Stimulated activated CD4-positive, alpha-beta T cell treated with anti-CD3 and anti-CD28 coated beads, TNF-alpha, amount 100 ng/mL, for 1 hour (primary cell): ENCODE results near the gene DLGAP3.

Experiments
- DNase-seq, 3 donors: peaks; one replicate each; pipeline ENCODE4 v3.0.0-alpha.2; 2020; ENCODE audit warnings: low read depth in 3 of 3, low spot score in 1 of 3

The DLGAP3 gene

DNA sequence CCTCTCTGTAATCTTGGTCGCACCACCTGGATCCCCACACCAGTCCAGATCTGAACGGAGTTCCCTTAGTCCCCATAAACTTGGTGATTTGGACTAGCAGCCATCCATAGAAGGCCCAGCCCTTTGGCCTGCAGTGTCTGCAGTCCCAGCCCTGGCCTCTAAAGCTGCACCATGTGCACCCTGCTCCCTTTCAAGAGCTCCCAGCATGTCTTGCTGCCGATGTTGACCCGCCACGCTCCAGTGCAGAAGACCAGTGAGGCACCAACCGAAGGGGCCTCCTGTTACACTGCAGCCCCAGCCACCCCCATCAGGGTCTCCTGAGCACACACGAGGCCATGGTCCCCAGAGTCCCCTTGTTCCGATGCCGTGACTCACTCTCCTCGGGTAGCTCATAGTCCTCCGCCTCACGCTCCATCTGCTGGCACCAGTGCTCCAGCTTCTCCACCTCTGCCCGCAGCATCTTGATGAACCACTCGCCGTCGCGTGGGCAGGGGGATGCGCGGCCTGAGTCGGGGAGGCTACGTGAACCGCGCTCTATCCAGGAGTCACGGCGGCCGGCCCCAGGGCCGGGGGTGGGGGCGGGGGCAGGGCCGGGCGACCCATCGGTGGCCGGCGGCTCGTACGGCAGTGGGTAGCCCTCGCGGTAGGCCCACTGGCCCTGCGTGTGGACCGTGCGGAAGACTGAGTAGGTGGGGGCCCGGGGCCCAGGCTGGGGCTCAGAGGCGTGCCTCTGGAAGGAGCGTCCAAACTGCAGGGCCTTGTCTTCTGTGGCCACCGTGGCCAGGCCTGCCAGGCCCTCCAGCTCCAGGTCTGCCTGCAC, 61.0 kb downstream of the DLGAP3 start:
- no peak for DNase-seq

DNA sequence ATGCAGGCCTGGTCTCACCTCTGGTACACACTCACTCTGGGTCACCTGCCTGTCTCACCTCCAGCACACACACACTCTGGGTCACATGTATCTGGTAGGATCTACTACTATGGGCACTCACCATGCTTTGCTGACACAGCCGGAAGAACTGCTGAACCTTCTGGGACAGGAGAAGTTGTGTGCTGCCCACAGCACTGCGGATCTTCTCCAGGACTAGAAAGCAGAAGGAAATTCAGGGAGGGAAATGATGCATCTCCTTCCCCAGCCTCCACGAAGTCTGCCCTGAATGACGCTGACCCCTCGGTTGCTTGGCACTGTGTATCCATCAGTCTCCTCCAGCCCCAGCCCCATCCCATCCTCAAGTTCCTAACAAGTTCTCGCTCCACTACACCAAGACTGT, 62.0 kb downstream of the DLGAP3 start:
- DNase-seq, result no peak

DNA sequence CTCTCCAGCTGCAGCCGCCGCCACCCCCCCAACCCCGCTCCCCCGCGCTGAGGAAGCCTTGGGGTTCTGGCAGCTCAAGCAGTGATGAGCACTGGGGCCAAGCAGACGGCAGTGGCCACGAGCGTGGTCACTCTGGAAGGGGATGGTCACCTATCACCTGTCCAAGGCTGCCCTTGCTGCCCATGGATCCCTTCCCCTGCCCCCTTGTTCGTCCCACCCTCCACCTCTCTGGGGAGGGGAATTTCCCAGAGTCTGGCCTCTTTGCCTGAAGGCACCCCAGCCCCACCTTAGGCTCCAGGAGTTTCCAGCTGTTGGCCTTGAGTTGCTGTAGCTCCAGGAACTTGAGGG, 62.7 kb downstream of the DLGAP3 start:
- DNase-seq, result no peak

DNA sequence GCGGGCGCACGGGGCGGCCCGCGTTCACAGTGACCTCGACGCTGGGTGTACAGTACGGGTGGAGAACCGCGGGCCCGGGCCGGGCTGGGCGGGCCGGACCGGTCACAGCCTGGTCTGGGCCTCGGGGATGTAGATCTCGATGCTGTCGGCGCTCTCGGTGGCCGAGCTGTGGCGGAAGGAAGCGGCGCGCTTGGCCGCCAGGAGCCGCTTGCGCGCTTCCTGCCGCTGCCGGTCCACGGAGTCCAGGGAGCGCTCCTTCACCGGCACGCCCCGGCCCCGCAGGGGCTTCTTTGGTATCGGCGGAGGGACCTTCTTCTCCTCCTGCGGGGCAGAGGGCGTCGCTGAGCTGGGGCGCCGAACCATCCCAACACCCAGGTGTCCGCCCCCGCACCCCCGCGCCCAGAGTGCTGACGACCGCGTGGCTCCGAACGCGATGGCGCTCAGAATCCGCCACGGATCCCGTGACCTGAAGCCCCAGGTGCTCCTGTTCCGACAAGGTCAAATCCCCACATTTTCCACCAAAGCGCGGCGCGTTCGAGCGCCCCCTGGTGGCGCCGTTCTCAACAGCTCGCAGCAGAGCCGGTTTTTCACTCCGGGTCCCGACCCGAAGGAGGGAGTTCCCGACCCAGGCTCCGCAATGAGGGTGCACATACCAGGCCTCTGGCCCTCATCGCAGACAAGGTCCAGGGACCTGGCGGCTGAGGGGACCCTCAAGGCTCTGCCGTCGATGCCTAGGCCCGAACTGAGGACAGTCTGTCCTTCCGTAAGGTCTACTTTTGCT, 63.3 kb downstream of the DLGAP3 start:
- peak; percentile 87 to 98 (median 90) for DNase-seq

DNA sequence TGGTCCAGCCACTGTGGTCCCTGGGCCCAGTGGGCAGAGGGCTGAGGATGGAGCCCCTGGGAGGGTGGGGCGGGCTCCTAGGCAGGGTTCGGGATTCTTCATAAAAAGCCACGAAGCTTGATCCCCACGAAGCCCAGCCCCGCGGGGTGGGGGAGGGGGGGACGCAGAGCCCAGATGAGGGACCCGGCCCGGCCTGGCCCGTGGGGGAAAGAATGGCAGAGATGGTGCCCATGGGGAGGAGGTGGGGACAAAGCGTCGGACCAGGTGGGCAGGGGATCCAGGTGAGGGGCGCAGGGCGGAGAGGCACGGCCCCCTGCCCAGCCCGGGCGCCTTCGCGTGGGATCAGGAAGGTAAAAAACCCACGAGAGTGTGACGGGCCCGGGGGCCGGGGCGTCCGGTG, 63.9 kb downstream of the DLGAP3 start:
- DNase-seq, result no peak

DNA sequence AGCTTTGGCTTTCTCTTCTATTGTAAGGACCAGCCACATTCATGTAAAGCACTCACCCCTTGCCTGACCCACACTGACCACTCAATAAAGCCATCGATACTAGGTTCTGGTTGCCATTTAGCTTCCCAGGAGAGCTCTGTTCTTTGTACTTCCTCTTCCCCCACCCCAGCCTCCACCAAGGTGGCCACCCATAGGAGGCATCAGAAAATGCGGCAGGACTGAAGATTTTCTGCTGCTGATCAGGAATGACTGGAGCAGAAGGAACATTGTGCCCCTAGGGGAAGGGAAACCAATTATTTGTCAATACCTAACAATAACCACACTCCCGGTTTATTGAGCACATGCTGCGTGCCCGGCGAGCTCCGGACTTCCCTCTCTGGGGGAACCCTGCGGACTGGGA, 64.7 kb downstream of the DLGAP3 start:
- no peak for DNase-seq

DNA sequence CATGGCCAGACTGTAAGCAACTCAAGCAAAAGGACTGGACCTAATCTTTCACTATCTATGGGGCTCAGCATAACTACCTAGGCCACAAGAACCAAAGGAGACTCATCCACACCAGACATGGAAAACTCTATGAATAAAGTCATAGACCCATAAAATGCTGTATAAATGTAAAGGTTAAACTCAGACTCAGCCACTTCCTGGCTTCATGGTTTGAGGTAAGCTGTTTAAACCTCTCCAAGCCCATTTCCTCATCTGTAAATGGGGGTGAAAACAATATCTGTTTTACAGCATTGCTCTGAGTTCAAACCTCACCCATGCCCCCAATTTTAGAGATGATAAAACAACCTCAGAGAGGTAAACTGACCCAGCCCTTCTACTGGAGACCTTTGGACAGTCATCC, 65.9 kb downstream of the DLGAP3 start:
- DNase-seq, result no peak

DNA sequence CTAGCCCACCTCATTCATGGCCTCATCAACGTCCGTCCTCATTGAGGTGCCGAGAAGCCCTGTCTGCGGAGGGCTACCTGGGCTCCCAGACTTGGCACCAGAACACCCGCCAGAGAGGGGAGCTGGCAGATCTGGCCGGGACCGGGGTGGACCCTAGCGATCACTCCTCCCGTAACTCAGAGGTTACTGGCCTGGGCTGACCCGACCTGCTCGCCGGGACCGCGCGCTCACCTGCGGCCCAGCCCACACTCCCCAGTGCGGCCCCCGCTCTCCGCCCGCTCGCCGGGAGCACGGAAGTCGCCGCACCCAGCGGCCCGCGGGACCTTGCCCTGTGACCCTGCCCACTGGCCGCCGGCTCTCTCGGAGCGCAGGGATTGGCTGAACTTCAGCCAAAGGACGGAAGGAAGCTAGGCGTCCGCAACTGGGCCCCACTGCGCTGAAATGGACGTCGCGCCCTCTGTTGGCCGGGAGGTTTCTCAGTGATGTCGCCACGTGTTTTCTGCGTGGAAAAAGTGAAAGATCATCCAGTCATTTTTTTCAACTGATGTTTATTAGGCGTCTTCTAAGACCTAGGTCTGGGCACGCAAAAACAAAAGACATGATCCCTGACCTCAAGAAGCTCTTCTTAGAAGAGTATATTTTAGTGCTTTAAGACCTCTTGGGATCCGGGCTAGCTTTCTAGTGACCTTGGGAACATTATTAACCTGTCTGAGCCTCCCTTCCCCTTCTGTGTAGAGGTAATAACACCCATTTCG, 69.8 kb downstream of the DLGAP3 start, which contains the start of gene SMIM12:
Gene SMIM12, minus strand, starts transcription at position 304 of the 755 bp plus-strand sequence. CDS start 3,772 bp downstream, outside the sequence.
- DNase-seq, result peak; percentile 72 to 87 (median 79)

DNA sequence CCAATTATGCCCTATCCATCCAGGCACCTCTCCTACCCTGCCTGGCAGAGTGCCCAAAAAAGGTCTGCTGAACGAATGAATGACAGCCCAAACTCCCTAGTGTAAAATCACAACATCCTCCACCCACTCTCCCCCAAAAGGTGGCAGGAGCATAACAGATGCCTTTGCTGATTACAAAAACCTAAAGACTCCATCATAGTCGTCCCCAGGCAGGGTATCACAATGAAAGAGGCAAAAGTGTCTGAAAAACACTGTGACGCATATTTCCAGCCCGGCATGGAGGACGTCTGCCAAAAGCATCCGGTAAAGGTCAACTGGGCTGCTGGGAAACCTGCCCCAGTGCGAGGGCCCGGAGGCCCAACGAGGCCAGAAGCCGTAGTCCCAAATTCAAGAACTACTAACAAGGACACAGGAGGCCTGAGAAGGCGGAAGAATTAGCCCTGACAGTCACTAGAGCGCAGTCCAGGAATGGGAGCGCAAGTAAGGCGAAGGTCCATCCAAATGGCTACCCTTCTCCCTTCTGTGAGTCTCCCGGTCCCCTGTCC, 70.5 kb downstream of the DLGAP3 start:
- DNase-seq, result no peak

DNA sequence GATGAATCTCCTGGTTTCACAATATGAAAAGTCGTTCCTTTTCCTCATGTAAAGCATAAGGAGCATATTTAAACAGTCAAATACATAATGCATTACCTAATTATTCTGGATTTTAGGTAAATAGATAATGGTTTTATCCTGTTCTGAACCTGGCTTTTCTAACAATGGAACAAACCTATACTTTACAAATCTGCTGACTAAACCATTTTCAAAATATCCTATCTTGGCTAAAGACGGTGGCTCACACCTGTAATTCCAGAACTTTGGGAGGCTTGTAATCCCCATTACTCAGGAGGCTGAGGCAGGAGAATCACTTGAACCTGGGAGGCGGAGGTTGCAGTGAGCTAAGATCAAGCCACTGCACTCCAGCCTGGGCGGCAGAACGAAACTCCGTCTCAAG, 72.8 kb downstream of the DLGAP3 start:
- no peak for DNase-seq

DNA sequence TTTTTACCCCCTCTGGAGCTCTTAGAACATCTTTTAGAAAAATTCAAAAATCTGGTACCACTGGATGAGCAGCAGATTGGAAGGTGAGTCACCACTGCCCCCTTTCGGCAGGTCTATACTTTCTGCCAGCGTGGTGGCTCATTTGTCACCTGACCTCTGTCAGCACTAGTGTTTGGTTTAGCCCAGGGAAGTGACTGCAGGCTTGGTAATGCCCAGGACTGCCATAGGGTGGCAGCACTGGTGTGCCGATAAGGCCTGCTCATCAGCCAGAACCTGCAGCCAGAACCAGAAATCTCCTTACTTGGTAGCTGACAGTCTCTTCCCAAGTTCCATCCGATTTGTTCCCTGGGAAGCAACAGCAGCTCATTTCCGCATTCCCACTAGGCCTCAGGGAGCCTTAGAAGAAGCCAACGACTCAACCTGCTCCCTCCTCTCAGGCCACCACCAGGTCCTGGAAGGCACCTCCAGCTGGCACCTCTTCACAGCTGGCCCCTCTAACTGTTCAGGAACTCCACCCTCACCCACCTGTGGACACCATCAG, 76.7 kb downstream of the DLGAP3 start:
- DNase-seq, result peak; percentile 72 to 81 (median 74)

DNA sequence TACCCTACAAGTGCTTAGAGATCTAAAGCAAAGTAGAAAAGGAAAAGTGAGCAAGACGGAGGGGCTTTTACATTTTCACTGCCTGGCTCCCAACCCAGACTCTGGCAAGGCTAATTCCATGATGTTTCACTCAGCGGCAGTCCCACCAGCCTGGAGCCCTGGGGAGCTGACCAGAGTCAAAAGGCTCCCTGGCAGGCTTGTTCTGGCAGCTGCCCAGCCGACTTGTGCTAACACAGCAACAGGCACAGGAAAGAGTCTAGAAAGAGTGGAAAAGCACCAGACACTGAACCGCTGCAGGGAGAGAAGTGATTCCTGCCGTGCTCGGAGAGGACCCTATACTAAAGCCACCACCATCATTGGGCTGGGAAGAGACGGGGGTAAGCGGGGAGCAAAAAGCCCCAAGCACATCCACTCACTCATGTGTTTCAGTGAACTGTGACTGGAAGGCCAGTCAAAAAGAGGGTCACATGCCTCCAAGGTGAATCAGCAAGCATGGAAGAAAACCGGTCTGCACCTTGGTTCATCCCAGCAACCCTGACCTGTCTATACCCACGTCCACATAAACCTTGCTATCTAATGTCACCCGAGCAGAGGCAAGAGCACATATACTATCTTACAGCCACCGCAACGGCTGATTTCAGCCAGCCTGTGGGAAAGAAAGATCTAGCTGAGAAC, 77.9 kb downstream of the DLGAP3 start:
- no peak for DNase-seq

DNA sequence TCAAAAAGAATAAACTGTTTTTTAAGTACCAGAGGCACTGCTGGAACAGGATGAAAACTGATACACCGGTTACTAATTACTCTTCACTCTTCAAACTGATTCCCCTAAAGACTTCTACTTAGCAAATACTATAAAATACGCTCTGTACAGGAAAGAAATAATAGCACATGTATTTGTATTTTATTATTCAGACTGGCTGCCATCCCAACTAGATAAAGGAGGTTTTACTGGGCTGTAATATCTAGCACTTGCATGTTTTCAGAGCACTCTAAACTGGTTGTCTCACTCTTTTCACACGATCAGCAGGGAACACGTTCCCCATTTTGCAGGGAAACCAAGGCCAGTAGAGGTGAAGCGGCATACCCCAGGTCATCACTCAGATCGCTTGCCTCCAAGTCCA, 79.1 kb downstream of the DLGAP3 start:
- no peak for DNase-seq

DNA sequence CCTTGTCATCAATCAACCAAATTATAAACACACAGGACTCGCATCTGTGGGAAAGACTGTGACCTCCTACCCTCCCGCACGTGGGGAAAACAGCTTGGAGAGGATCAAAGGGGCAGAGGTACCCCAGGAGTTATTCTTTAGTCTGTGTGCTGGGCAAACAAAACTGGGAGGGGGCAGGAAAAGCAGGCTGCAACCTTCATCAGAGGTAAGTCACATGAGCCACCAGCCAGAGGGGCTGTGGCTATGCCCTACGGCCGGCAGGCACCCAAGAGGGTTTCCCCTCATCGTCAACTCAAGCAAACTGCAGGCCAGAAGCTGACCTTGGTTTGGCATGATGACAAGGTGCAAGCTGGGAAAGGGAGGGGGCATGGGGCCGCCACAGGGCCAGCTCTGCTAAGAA, 82.4 kb downstream of the DLGAP3 start:
- no peak for DNase-seq

DNA sequence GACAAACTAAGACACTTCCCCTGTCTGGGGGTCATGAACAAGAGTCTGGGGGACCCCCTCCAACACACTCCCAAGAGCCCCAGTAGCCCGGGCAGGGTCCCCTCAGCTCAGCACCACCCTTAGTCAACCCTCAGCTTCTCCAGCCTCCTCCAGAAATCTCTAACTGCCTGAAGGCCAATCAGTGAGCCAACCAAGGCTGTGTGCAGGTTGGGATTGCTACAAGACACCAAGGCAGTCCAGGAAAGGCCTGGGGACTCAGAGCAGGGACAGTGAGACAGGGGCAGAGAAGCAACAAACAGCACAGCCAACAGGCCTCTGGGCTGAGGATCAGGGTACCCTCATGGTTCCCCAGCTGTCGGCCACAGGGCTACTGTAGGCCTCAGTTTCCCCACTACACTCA, 83.2 kb downstream of the DLGAP3 start:
- no peak for DNase-seq

DNA sequence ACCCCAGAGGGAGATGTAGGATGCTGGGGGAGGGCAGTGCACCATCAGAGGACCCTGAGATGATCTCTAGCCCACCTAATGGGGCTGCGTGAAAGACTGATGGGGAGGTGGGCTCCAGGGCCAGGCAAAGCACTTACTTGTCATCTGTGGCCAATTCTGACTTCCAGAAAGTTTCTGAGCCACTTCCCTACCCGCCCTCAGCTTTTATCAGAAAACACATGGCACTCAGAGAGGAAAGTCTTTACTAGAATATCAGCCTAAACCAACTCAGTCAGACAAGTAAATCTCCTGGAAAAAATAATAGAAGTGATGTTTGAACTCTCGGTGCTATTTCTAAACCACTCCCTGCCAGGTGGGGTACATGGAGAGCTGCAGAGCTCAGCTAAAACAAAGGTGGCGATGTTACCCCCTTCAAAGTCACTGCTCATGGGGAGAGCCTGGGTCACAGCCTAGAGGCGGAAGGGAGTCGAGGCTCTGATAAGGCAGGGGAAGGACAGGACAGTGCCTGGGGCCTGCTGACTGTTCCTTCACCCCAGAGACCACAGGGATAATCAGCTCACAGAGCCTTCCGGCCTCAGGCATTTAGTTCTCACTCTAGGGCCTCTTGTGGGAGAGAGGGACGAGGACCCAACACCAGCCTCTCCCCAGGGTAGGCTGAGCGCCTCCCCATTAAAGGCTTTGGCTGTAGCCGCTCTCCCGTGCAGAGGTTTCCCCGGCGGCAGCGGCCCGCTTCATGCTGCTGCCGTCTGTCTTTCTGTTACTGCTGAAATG, 84.1 kb downstream of the DLGAP3 start:
- no peak for DNase-seq

DNA sequence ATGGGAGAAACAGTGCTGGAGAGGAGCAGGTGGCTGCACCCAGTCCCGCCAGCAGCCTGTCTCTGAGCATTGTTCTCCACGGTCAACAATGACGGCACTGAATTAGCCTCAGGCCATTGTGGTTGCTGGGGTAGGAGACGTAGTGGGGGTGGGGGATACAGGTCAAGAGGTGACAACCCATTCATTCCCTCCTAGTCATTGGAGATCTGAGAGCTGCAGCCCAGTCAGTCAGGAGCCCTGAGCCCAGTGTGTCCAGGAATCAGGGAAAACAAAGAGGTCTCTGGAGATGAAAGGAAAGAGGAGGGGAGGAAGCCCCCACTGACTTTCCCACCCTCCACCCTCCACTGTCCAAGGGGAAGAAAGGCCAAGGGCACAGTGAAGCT, 85.2 kb downstream of the DLGAP3 start:
- no peak for DNase-seq

DNA sequence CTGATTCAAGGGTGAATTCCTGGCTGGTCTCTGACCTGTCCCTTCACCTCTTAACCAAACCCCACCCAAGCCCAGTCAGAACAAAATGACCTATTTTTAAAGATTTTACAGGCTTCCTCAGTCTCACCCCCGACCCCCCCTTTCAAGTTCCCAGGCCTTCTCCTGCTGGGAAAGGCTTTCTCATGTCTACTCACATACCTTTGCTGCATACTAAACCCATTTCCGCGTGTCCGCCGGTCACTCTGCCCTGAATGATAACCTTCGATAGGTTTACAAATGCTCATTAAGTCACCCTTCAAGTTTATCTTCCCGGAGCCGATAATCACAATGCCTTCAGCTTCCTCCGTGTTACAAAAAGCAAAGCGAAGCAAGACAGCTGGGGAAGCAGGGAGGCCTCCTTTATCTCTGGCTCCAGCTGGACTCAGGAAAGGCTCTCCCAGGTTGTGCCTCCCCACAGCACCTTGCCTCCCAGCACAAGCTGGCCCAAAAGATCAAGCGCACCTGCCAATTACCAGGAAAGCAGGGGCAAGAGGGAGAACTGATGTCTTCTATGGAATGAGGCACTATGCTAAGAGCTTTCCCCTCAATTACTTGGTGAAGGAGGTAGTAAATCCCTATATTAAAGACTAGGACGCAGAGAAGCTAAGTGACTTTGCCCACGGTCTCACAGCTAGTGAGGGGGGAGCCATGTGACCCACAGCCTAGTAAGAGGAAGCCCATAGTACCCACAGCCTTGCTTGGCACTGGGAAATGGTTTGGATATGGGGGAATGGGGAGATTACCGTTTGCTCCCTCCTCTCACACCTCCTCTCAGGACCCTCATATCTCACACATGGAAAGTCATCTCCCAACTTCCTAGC, 85.8 kb downstream of the DLGAP3 start:
- DNase-seq, result no peak

DNA sequence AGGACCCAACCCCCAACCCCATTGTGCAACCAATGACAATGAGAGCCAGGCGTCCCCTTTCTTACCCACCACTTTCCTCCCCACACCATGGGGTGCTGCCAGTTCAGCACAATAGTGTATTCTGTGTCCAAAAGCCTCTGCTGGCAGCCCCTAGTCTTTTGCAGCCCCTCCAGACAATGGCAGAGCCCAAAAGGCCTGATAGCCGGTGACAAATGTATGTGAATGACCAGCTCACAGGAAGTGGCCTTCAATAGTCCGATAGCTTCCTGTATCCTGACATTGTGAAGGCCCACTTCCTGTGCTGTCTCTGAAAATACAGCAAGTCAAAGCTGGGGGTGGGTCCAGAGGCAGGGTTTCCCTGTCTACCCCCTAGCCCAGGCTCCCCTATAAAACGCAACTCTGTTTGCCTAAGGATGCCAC, 86.5 kb downstream of the DLGAP3 start:
- DNase-seq, result no peak
